Upper lobe of left lung (tissue), 6 donors: ENCODE results near the gene PTPRM. TPM values are rescaled to one million over a fixed set of nuclear protein-coding genes. Genes with fewer than 3 reads are reported as not detected.

ENCODE experiments used
- ATAC-seq, 2 donors: fragments of 200-7000 bp; cut with Tn5 transposase; one replicate each; pipeline ENCODE4 v1.9.1; 2022; ENCODE audit warnings: mild to moderate bottlenecking in 2 of 2, moderate library complexity in 2 of 2; ENCODE audit not compliant: low FRiP score in 2 of 2
- DNase-seq, 2 donors: peaks; one replicate each; pipeline ENCODE4 v3.0.0-alpha.2; 2019 to 2020
- H3K27ac ChIP-seq, 4 donors: fragments of 200-600 bp; sonication (generic); one replicate each; pipeline ENCODE4 v1.5.1; 2016 to 2019
- H3K27me3 ChIP-seq, 4 donors: fragments of 200-600 bp; sonication (generic); one replicate each; pipeline ENCODE4 v1.5.1; 2017 to 2019
- H3K36me3 ChIP-seq, 4 donors: fragments of 200-600 bp; sonication (generic); one replicate each; pipeline ENCODE4 v1.5.1; 2016 to 2019
- H3K4me1 ChIP-seq, 4 donors: fragments of 200-600 bp; sonication (generic); one replicate each; pipeline ENCODE4 v1.5.1; 2018 to 2019
- H3K4me3 ChIP-seq, 4 donors: fragments of 200-600 bp; sonication (generic); one replicate each; pipeline ENCODE4 v1.5.1; 2017 to 2019; ENCODE audit warnings: mild to moderate bottlenecking in 2 of 4, moderate library complexity in 1 of 4
- H3K9me3 ChIP-seq, 4 donors: fragments of 200-600 bp; sonication (generic); one replicate each; pipeline ENCODE4 v1.5.1; 2018 to 2019
- CTCF ChIP-seq, 6 experiments: fragments of 450-650 bp in 4 of 6; fragments of 200-600 bp in 2 of 6; sonication (generic) in 2 of 6; IDR thresholded peaks; one replicate each; pipeline ENCODE4 v1.5.1; 2016 to 2019; ENCODE audit warnings: antibody characterized with exemption in 6 of 6
- EP300 ChIP-seq, 4 donors: sonication (generic); formaldehyde crosslinking; IDR thresholded peaks; one replicate each; pipeline ENCODE4 v1.5.1; 2017; ENCODE audit warnings: antibody characterized with exemption in 4 of 4, control low read depth in 2 of 4
- POLR2A ChIP-seq, 4 donors: fragments of 450-650 bp; IDR thresholded peaks; one replicate each; pipeline ENCODE4 v1.5.1; 2016 to 2017; ENCODE audit warnings: antibody characterized with exemption in 4 of 4, mild to moderate bottlenecking in 2 of 4
- POLR2AphosphoS5 ChIP-seq, 2 donors: sonication (generic); formaldehyde crosslinking; IDR thresholded peaks; one replicate each; pipeline ENCODE4 v1.5.1; 2017; ENCODE audit warnings: antibody characterized with exemption in 2 of 2
- WGBS, 2 donors: methylation state at CpG; one replicate each; pipeline ENCODE4 v1.1.5; 2017 to 2018; 5-methylcytosine and 5-hydroxymethylcytosine counted together
- total RNA-seq, 6 donors: library from RNA; depleted of rRNA in 4 of 6; stranded (reverse); fragments of >200 nt in 4 of 6; gene quantifications; one replicate each; pipeline versions ENCODE4 v1.1.0 to v1.2.1, GENCODE V29; 2016 to 2021
- donor health status: DM: no; HTN: no; CAD: no; lungs with moderate emphysema.
- donor health status: DM: no; HTN: yes; CAD: no; lungs with severe emphysema.

Gene PTPRM
- total RNA-seq, 6 donors from 2014 or later: 82.0 to 201 (median 154) TPM

- Histone ChIP-seq H3K36me3 (no peaks in the 10 kb centered on the region), H3K9me3 (no peaks in the 10 kb centered on the region), H3K4me1 (no peaks in the 10 kb centered on the region), H3K27ac (no peak overlapping the region), H3K4me3 (no peak overlapping the region), H3K27me3 (no peaks in the 10 kb centered on the region)
- WGBS, 2 donors: 85 to 91% methylated on average over 3 of the region's 3 CpGs
- ATAC-seq: no peak
- DNase-seq: no peak
- no peak for TF ChIP-seq EP300 (IDR thresholded peaks at IDR 0.05)
- TF ChIP-seq POLR2AphosphoS5 (IDR thresholded peaks at IDR 0.05): no peak
- TF ChIP-seq POLR2A (IDR thresholded peaks at IDR 0.05): no peak
- TF ChIP-seq CTCF (IDR thresholded peaks at IDR 0.05): no peak
These were observed 124.1 kb downstream of the PTPRM start for GRCh38 chr18:7691206-7691605.

DNA sequence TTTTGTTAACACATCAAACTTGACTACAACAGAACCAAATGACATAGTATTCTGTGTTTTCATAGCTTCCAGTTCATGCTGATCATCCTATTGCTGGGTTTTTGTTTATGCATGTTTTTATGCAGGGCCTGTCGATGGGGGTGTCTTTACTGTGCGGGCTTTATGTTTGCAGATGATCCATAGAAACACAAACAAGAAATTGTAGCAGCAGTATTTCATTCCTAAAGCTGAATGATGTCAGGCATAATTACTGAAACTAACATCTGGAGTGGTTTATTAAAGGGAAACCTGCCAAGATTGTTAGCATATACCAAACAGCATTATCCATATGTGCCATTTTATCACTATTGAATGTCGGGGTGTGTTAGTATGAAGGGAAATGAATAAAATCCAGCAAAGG is 129.7 kb downstream of the PTPRM start:
- Histone ChIP-seq H3K27me3 (no peaks in the 10 kb centered on the region), H3K27ac (no peak overlapping the region), H3K9me3 (no peaks in the 10 kb centered on the region), H3K36me3 (no peaks in the 10 kb centered on the region), H3K4me3 (no peak overlapping the region), H3K4me1 (no peaks in the 10 kb centered on the region)
- whole genome bisulfite sequencing, 2 donors: 83 to 91% methylated on average over 3 of the region's 3 CpGs
- TF ChIP-seq EP300 (IDR thresholded peaks at IDR 0.05): no peak
- TF ChIP-seq POLR2AphosphoS5 (IDR thresholded peaks at IDR 0.05): no peak
- no peak for TF ChIP-seq CTCF (IDR thresholded peaks at IDR 0.05)
- TF ChIP-seq POLR2A (IDR thresholded peaks at IDR 0.05): no peak
- DNase-seq (no peak), ATAC-seq (no peak)

GRCh38 chr18:7697306-7697705 is 130.2 kb downstream of the PTPRM start:
- Histone ChIP-seq H3K36me3 (no peaks in the 10 kb centered on the region), H3K4me3 (no peak overlapping the region), H3K27ac (no peak overlapping the region), H3K9me3 (no peaks in the 10 kb centered on the region), H3K4me1 (no peaks in the 10 kb centered on the region), H3K27me3 (no peaks in the 10 kb centered on the region)
- 87 to 96% methylated on average over 2 of the region's 2 CpGs for WGBS, 2 donors
- no peak for TF ChIP-seq POLR2AphosphoS5 (IDR thresholded peaks at IDR 0.05)
- no peak for TF ChIP-seq POLR2A (IDR thresholded peaks at IDR 0.05)
- TF ChIP-seq EP300 (IDR thresholded peaks at IDR 0.05): no peak
- TF ChIP-seq CTCF (IDR thresholded peaks at IDR 0.05): no peak
- DNase-seq (no peak), ATAC-seq (no peak)

- WGBS, 2 donors: 100% methylated on average over 1 to 2 of the region's 2 CpGs
- ATAC-seq: no peak
These were observed 144.4 kb downstream of the PTPRM start for GRCh38 chr18:7711495-7711894.

More at GRCh38 chr18:7711495-7711894, 144.4 kb downstream of the PTPRM start:
- no peaks in the 10 kb centered on the region for H3K27me3 ChIP-seq
- H3K4me1 ChIP-seq: no peaks in the 10 kb centered on the region
- DNase-seq: no peak
- TF ChIP-seq CTCF (IDR thresholded peaks at IDR 0.05) (no peak), POLR2A (IDR thresholded peaks at IDR 0.05) (no peak), EP300 (IDR thresholded peaks at IDR 0.05) (no peak)
- H3K4me3 ChIP-seq: no peak overlapping the region
- H3K36me3 ChIP-seq: no peaks in the 10 kb centered on the region
- no peaks in the 10 kb centered on the region for H3K9me3 ChIP-seq
- H3K27ac ChIP-seq: no peak overlapping the region
